HG02884 (cell line): ENCODE results near the gene ERCC6L.
"Not testable (repeated sequence)": the region's sequence is repeated elsewhere in the genome, so short reads cannot be mapped to it uniquely, and the experiment has no call there.

ENCODE experiments used
- ATAC-seq: cut with Tn5 transposase; IDR thresholded peaks from one replicate; pipeline ENCODE4 v1.9.1; 2021; ENCODE audit warnings: mild to moderate bottlenecking, moderate library complexity; ENCODE audit not compliant: unreplicated experiment

ERCC6L gene

GRCh38 chrX:72176981-72177380 lies 61.8 kb downstream of the ERCC6L start:
- ATAC-seq: no peak

- ATAC-seq: not testable (repeated sequence)
These were observed 62.5 kb downstream of the ERCC6L start for GRCh38 chrX:72176289-72176688.

- ATAC-seq: no peak
These were observed 69.7 kb downstream of the ERCC6L start for GRCh38 chrX:72169008-72169728.

- ATAC-seq: no peak
These were observed 73.3 kb downstream of the ERCC6L start for GRCh38 chrX:72165551-72165950.

- no peak for ATAC-seq
These were observed 79.1 kb downstream of the ERCC6L start for GRCh38 chrX:72159769-72160168.

GRCh38 chrX:72158773-72159172 lies 80.1 kb downstream of the ERCC6L start:
- no peak for ATAC-seq
